ENCODE results near the gene CKS1B. TPM values are rescaled to one million over a fixed set of nuclear protein-coding genes. Genes with fewer than 3 reads are reported as not detected.
A peak's percentile ranks its signal among the peaks of the same experiment; 100 is the strongest.

Gene CKS1B
- total RNA-seq, 1 donor: 23.2 TPM

DNA sequence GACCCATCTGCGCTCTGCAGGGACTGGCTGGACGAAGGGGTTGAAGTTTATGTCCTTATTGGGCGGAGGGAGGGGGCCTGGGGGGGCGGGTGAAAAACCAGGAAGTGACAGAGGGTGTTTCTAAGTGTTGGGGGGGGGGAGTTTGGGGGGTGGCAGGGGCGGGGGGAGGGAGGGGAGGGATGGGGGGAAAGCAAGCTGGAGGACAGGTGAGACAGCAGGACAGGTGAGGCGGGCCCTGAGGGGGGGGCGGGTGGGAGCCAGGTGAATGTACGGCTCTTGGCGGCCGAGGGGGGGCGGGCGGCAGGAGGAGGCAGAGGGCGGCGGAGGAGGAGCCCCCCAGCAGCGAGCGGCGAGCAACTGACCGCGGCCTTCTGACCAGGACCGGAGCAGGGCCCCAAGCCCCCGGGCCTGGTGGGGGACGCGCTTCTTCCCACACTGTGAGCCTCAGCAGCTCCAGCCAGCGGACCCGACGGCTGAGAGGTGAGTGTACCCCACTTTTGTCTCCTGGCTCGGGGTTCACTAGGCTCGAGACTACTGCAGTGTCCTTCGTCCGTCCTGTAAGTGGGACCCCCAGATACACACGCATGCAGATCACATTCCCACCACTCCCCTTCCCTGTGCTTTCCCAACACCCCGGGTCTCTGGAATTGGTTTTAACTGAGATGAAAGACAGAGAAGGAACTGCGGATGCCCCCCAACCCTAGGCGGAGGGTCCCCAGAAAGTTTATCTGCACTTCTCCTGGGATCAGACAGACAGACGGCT is 28.2 kb downstream of the CKS1B start, which contains the start of gene ZBTB7B:
ZBTB7B (plus strand) TSS at position 339 of the 763 bp plus-strand sequence. CDS start 11,859 bp downstream, outside the sequence.
- Histone ChIP-seq H4K20me1 (ENCODE audit: insufficient read depth, low read length) (peaks cover 24% of the 10 kb centered on the region), H3K4me1 (ENCODE audit: insufficient read depth, low read length) (peaks cover 40% of the 10 kb centered on the region), H3K36me3 (ENCODE audit: insufficient read depth, low read length) (no peaks in the 10 kb centered on the region), H3K9me3 (ENCODE audit: low read depth, low read length) (no peaks in the 10 kb centered on the region), H3K27ac (ENCODE audit: low read depth, low read length) (peak within 1 kb of the TSS; percentile 72), H3K79me2 (ENCODE audit: insufficient read depth, low read length) (peaks cover 50% of the 10 kb centered on the region), H2AFZ (ENCODE audit: low read length) (peak within 1 kb of the TSS; percentile 94), H3K4me2 (ENCODE audit: insufficient read depth, low read length) (peak within 1 kb of the TSS; percentile 87), H3K4me3 (ENCODE audit: insufficient read depth, low read length) (peak within 1 kb of the TSS; percentile 90), H3K27me3 (ENCODE audit: insufficient read depth, low read length) (no peaks in the 10 kb centered on the region)
- TF ChIP-seq, protein P1, sequence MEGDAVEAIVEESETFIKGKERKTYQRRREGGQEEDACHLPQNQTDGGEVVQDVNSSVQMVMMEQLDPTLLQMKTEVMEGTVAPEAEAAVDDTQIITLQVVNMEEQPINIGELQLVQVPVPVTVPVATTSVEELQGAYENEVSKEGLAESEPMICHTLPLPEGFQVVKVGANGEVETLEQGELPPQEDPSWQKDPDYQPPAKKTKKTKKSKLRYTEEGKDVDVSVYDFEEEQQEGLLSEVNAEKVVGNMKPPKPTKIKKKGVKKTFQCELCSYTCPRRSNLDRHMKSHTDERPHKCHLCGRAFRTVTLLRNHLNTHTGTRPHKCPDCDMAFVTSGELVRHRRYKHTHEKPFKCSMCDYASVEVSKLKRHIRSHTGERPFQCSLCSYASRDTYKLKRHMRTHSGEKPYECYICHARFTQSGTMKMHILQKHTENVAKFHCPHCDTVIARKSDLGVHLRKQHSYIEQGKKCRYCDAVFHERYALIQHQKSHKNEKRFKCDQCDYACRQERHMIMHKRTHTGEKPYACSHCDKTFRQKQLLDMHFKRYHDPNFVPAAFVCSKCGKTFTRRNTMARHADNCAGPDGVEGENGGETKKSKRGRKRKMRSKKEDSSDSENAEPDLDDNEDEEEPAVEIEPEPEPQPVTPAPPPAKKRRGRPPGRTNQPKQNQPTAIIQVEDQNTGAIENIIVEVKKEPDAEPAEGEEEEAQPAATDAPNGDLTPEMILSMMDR (IDR thresholded peaks at IDR 0.05; ENCODE audit: extremely low read depth, low read depth, low read length): no peak
- DNase-seq (ENCODE audit: insufficient read length, low spot score, missing footprints): peak; percentile 95

DNA sequence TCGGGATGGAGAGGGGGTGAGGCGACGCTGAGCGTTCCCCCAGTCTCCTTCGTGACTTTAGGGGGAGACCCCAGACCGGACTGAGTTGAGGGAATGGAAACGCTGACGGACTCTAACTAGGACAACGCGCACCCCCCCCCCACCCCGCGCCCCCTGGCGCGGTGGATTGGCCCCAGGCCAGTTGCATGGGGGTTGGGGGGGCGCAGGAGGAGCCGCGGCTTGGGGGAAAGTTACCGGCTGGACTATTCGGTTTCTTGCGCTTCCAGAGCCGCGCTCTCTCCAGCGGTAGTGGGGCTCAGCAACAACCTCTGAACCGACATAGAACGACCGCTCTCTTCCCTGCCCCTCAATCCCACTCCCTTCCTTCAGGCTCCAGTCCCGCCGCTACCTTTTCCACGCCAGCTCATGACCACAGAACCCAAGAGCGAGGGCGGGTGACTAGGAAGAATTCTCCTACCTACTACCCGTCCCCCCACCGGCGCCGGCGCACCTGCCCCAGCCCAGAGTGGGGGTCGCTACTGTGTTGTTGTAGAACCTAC is 28.8 kb downstream of the CKS1B start:
- Histone ChIP-seq H2AFZ (ENCODE audit: low read length) (peak overlapping the region; percentile 62), H3K4me1 (ENCODE audit: insufficient read depth, low read length) (peaks cover 40% of the 10 kb centered on the region)
- peak; percentile 77 for DNase-seq (ENCODE audit: insufficient read length, low spot score, missing footprints)

DNA sequence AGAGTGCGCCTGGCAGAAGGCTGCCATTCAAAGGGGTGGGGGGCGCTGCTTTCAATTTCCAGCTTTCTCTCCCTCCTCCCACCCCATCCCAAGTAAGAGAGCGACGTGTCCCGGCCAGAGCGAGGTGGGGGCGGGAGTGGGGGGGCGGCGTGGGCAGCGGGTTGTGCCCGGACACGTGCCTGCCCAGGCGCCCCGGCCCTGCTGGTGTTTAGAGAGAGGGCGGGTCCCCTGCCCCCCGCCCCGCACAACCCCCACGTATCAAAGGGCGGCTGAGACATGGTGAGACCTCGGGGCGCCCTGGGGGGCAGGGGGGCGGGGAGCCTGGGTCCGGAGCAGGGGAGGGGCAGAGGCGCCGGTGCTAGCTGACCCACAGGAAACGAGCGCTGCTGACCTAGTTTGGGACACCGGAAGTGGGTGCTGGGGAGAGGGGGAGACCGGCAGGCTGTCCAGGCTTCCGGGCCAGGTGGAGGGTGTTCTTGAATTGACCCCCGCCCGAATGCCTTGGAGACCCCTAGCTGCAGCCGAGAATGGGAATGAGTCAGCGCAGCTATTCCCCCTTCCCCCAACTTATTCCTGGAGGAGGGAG is 29.4 kb downstream of the CKS1B start:
- Histone ChIP-seq H3K9me3 (ENCODE audit: low read depth, low read length) (no peaks in the 10 kb centered on the region), H3K27ac (ENCODE audit: low read depth, low read length) (peak overlapping the region; percentile 72), H3K4me3 (ENCODE audit: insufficient read depth, low read length) (peak overlapping the region; percentile 89), H3K4me2 (ENCODE audit: insufficient read depth, low read length) (peak overlapping the region; percentile 76), H3K79me2 (ENCODE audit: insufficient read depth, low read length) (peaks cover 62% of the 10 kb centered on the region), H3K27me3 (ENCODE audit: insufficient read depth, low read length) (no peaks in the 10 kb centered on the region), H3K4me1 (ENCODE audit: insufficient read depth, low read length) (peaks cover 38% of the 10 kb centered on the region), H2AFZ (ENCODE audit: low read length) (peak overlapping the region; percentile 62), H3K36me3 (ENCODE audit: insufficient read depth, low read length) (no peaks in the 10 kb centered on the region), H4K20me1 (ENCODE audit: insufficient read depth, low read length) (peaks cover 28% of the 10 kb centered on the region)
- DNase-seq (ENCODE audit: insufficient read length, low spot score, missing footprints): peak; percentile 90
- TF ChIP-seq, protein P1 (IDR thresholded peaks at IDR 0.05; ENCODE audit: extremely low read depth, low read depth, low read length): no peak

More for the DNA sequence above, 28.8 kb downstream of the CKS1B start:
- peaks cover 26% of the 10 kb centered on the region for H4K20me1 ChIP-seq (ENCODE audit: insufficient read depth, low read length)
- peak overlapping the region; percentile 72 for H3K27ac ChIP-seq (ENCODE audit: low read depth, low read length)
- H3K79me2 ChIP-seq (ENCODE audit: insufficient read depth, low read length): peaks cover 57% of the 10 kb centered on the region
- no peaks in the 10 kb centered on the region for H3K36me3 ChIP-seq (ENCODE audit: insufficient read depth, low read length)
- H3K4me3 ChIP-seq (ENCODE audit: insufficient read depth, low read length): peak overlapping the region; percentile 89
- H3K27me3 ChIP-seq (ENCODE audit: insufficient read depth, low read length): no peaks in the 10 kb centered on the region
- TF ChIP-seq, protein P1 (IDR thresholded peaks at IDR 0.05; ENCODE audit: extremely low read depth, low read depth, low read length): no peak
- H3K4me2 ChIP-seq (ENCODE audit: insufficient read depth, low read length): peak overlapping the region; percentile 76
- H3K9me3 ChIP-seq (ENCODE audit: low read depth, low read length): no peaks in the 10 kb centered on the region
